Left forelimb (tissue), 1 donor: ENCODE results near the gene GZMA.
A peak's percentile ranks its signal among the peaks of the same experiment; 100 is the strongest.

Source experiments
- DNase-seq: peaks from one replicate; pipeline ENCODE4 v3.0.0-alpha.2; 2018; ENCODE audit warnings: low spot score

Gene GZMA

DNA sequence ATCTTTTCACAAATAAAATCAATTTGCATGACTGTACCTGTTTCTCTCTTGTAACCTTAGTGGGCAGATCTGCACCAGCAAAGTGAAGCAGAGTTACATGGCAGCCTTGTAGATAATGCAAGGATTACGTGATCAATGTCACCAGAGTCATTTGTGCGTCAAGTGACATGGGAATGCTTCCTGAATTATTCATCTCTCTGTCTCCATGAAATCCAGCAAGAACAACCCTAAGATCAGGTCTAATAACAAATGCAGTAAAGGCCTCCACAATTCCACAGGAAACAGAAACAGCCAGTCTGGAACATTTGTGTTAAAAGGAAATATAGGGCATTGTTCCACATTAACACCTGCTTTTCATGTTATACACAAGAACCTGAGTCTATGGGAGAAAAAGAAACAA lies 7.8 kb downstream of the GZMA start:
- DNase-seq = no peak

DNA sequence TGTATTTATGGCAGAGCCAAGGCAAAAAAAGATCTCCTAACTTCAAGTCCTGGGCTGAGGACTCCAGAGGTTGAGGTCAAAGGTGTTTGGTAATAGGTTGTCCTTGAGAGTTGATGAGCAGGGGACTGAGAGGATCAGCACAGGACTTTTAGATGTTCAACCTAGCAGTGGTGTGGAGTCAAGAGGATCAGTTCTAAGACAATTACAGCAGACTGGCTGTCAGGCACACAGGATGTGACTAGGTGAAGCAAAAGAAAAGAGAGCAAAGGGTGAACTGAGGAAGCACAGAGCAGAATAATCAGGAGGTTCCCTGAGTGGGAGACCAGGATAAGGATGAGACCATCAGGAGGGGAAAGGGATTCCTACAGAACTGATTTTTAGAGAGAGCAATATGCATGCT lies 10.9 kb downstream of the GZMA start:
- no peak for DNase-seq

DNA sequence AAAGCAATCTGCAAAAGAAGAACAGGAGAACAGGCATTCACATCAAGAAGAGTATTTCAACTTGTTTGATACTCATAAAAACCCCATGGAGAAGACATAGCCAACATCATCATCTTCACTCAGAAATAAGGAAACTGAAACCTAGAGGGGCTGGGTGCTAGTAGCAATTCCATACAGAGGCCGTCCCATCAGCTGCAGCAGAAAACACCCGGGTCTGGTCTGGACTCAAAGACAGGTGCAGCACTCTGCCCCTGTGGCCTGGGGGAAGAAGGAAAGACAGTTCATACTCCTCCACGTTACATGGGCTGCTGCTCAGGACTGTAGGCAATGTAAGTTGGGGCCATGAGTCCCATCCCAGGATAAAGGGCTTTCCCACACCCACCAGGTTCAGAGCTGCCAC lies 11.6 kb downstream of the GZMA start:
- no peak for DNase-seq

DNA sequence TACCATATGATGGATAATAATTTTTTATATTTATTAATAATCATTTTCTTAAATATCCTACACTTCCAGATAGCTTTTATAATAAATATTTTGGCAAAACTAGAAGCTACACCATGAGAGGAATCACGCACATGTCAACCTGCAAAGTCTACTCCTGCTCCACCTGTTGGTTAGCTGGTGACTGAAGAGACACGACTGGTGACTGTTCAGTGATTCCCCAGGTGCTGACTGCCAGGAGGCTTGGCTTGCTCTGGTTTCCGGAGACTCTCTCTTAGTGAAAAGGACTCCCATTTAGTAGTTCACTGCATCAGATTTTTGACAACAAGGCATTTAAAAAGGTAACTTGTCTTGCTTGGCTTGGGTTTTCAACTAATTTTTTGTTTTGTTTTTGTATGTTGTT lies 20.9 kb downstream of the GZMA start:
- DNase-seq = no peak

DNA sequence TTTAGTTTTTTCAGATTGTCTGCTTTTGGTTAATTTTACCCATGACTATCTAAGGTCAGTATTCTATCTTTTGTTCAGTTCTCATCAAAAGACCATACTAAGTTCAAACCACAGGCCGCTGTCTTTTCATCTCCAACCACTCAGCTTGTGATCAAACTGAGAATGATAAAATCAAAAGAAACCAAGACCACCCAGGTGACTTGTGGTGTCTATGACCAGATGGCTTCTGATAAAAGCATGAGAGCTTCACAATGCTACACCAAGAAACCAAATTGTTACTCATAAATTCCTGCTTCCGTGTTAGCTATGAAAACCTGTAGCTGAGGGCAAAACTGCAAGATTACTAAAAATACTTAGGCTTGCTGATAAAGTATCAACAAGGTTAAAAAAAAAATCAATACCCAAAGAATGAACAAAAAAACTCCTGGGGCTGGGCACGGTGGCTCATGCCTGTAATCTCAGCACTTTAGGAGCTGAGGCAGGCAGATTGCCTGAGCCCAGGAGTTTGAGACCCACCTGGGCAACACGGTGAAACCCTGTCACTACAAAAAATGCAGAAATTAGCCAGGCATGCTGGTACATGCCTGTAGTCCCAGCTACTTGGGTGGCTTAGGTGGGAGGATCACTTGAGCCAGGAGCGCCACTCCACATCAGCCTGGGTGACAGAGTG lies 31.7 kb downstream of the GZMA start:
- no peak for DNase-seq

DNA sequence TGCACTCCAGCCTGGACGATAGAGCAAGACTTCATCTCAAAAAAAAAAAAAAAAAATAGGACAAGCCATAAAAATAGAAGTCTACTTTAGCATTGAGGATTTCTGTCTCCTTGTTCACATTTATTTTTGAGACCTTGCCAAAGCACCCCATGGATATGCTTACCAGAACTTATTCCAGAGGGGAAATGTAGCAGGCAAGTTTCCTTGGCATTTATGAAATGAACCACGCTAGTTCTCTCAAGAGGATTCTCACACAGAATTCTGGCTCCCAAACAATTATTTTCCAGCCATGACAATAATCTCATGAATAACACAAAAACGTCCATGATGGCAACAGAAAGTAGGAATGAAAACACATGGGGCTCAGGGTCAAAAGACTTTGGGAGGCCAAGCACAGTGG lies 34.1 kb downstream of the GZMA start:
- DNase-seq = no peak

DNA sequence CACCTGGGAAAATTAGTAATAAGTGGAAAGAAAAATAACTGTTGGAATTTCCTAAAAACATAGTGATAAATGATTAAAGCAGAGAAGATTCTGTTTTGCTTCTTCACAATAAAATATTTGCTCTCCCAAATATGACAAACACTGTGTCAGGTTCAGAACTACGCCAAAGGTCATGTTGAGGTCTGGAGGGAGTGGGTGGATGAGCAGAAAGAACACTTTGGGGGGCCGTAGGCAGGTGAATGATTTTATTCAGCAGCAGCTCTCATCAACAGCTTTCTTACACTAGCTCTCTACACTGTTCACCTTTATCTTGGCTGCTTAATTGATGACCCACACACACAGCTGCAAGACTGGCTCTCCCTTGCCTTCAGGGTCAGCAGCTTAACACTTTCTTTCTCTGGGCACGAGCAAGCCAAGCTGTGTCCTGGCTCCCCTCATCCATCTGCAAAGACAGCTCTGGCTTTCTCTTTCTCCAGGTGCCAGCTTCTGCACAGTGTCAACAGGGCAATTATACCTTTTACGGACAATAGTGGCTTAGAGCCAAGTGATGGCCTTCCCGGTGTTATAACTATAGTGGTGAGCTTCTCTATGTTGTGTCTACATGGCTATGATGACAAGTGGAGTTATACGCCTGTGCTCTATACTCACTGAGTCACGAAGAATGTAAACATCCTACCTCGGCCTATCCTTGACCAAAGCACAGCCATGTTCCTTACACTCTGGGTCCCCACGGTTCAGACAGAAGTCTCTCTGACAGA lies 38.6 kb downstream of the GZMA start:
- no peak for DNase-seq

DNA sequence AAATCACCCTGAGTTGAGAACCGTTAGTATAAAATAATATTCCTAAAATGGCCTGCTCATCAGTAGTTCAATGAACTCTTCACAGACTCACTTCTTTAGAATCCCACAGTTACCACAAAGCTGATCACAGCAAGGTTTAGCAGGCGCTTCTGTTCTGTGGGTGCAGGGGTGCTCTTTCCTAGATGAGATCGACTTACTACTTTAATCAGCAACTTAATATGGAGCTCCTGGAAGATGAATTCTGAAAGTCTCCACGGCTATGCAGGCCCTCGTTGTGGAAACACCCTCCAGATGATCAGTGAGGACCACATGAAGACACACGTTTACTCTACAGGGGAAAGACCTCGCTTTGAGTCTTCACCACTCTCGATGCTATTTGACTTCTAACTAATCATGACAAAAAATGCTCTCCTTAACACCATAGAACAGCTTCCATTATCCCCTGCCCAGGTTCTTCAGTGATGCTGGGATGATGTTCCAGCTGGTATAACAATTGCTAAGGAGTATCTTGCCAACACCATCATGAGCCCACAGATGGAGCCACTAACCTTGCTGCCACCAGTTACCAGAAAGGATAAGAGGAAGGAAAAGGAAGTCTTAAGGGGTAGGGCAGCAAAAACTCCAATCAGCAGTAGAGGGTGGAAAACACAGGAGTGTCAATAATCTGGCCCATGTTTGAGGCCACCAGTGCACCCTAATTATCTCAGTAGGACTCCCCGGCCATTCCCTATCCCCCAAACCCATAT lies 39.7 kb downstream of the GZMA start:
- DNase-seq = no peak

DNA sequence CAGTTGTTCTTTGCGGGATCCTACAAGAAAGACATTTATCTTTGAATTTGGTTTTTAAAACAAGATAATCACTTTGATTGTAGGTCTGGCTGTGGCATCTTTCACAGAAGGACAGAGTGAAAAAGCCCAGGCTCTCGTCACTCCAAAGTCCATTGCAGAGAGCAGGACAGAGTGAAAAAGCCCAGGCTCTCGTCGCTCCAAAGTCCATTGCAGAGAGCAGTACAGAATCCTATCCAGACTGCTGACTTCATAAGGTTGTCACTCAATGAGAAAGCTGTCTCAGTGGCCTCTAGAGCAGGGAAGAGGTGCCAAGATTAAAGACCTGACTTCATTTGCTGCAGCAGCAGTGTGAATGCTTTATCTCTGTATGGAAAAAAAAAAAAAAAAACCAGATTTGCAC lies 41.2 kb downstream of the GZMA start:
- no peak for DNase-seq

DNA sequence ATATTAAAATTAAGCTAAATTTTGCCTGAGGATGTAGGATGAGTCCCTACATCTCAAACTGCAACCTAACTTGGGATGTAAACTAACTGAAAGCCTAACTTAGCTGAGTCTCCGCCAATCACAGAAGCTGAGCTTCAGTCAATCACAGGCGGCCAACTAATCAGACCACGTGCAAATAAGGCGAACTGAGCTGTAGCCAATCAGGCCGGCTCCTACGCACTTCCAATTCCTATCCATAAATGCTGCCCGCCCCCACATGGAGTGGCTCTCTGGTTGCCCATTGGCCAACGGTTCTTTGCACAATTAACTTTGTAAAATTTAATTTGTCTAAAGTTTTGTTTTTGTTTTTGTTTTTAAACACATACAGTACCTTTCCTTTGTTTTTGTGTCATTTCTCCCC lies 43.6 kb downstream of the GZMA start:
- DNase-seq = no peak

DNA sequence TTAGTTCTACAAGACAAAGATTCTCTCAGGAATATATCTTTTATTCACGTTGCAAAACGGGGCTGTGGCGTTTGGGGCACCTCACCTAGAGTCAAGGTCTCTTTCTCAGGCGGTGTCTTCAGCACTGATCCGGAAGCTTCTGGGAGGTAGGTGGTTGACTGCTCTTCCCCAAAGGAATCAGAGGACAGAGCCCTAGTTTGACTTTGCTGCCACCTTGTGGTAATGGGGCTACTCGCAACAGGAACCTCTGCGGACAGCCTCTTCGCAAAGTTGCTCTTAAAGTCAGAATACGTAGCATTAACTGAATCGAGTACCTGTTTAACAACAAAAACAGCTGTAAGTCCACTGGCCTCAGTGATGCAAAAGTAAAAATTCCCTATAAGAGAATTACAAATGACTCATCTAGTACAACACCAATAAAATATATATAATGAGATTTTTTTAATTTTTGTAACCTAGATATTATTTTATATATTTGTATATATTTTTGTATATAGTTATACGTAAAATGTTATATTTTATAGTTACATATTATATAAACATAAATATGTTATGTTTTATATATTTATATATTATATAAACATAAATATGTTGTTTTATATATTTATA lies 44.2 kb downstream of the GZMA start:
- DNase-seq = peak; percentile 82

DNA sequence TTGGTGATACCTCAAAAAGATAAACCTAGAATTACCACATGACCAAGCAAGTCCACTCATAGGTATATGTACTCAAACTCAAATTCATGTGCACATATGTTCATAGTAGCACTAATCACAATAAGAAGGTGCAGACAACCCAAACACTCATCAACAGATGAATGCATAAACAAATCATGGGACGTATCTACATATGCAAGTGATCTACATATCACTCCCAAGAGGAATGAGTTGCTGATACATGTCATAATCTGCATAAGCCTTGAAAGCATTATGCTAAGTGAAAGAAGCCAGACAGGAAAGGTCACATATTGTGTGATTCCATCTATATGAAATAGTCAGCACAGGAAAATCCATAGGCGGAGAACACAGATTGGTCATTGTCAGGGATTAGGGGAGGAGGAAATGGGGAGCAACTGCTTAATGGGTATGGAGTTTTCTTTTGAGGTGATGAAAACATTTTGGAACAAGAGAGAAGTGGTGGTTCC lies 46.9 kb downstream of the GZMA start:
- DNase-seq = no peak

DNA sequence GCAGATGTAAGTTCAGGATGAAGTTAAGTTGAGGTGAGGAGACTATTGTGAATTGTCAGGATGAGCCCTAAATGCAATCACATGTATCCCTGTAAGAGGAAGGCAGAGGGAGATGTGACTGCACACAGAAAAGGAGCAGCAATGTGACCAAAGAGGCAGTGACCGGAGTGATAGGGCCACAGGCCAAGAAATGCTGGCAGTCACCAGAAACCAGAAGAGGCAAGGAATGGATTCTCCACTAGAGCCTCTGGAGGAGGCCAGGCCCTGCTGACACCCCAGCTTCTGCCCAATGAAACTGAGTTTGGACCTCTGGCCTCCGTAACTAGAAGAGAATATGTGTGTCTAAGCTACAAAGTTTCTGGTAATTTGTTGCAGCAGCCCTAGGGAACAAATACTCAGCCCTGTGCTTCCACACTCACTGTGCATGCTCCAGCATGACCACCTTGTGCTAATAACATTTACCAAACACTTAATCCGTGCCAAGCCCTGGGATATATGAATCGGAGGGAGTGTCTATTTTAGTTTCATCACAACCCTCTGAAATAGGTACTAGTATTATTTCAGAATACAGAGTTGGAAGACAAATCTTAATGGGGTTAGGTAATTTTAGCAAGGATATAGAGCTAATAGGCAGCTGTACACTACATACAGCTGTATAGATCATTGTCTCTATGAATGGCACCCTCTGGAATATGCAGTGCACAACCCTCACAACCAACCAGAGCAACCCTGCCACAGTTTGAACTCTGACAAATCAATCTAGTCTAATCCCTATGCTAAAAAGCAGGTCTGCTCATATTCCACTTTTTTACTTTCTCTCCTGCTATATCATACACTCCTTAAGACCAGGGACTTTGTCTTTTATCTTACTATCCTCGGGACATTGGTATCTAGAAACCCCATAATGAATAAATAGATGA lies 49.7 kb downstream of the GZMA start:
- DNase-seq = no peak

DNA sequence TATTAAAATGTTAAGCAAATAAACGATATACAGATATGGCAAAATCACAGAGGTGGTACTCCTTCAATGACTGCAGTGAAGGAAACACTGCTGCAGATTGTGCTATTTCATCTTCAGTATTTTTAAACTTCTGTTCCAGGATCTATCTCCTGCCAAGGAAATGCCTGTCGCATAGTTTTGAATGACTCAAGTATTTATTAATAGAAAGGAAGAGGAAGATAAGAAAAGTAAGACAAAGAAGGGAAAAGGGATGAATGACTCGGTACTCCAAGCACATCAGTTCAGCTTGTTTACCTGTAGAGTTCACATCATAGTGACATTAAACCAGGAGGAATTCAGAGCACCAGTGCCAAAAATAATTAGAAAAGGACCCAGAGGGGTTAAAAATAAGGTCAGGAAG lies 52.4 kb downstream of the GZMA start:
- DNase-seq = no peak
